ENCODE data around the gene PARP1.

Gene PARP1

GRCh38 chr1:226404904-226405222, 3.0 kb downstream of the PARP1 start:
- DNase-seq, result no peak

GRCh38 chr1:226404063-226404903, 3.6 kb downstream of the PARP1 start:
- DNase-seq, result no peak

GRCh38 chr1:226403201-226404034, 4.5 kb downstream of the PARP1 start:
- DNase-seq, result no peak

GRCh38 chr1:226402739-226403165, 5.1 kb downstream of the PARP1 start:
- DNase-seq, result no peak

GRCh38 chr1:226401355-226402303, 6.3 kb downstream of the PARP1 start:
- DNase-seq, result no peak

GRCh38 chr1:226400519-226401354, 7.2 kb downstream of the PARP1 start:
- DNase-seq, result no peak

- DNase-seq, result no peak
Observed at GRCh38 chr1:226397955-226398636, 9.8 kb downstream of the PARP1 start.

- DNase-seq, result no peak
Observed at GRCh38 chr1:226397011-226397926, 10.6 kb downstream of the PARP1 start.

GRCh38 chr1:226395753-226396152, 12.1 kb downstream of the PARP1 start:
- DNase-seq, result no peak

- no peak for DNase-seq
Observed at GRCh38 chr1:226394462-226394861, 13.4 kb downstream of the PARP1 start.

- no peak for DNase-seq
Observed at GRCh38 chr1:226390681-226391080, 17.2 kb downstream of the PARP1 start.

- no peak for DNase-seq
Observed at GRCh38 chr1:226388131-226388530, 19.8 kb downstream of the PARP1 start.

GRCh38 chr1:226384717-226385116, 23.2 kb downstream of the PARP1 start:
- no peak for DNase-seq

GRCh38 chr1:226384040-226384439, 23.9 kb downstream of the PARP1 start:
- no peak for DNase-seq

GRCh38 chr1:226382030-226382429, 25.9 kb downstream of the PARP1 start:
- DNase-seq, result no peak

GRCh38 chr1:226381226-226381998, 26.5 kb downstream of the PARP1 start:
- no peak for DNase-seq

- DNase-seq, result no peak
Observed at GRCh38 chr1:226378071-226378470, 29.8 kb downstream of the PARP1 start.

GRCh38 chr1:226376300-226376699, 31.6 kb downstream of the PARP1 start:
- no peak for DNase-seq

GRCh38 chr1:226373376-226373775, 34.5 kb downstream of the PARP1 start:
- no peak for DNase-seq

Data from activated CD4-positive, alpha-beta T cell treated with anti-CD3 and anti-CD28 coated beads, Interleukin-2, amount 50 U/mL, for 48 hours (primary cell).